ENCODE results near the gene PRKCH.

GRCh38 chr14:61569308-61569707 lies 247.9 kb downstream of the PRKCH start:
- TF ChIP-seq POLR2A (IDR thresholded peaks at IDR 0.05; ENCODE audit: low read depth, low read length), result no peak
- no peak for TF ChIP-seq TARDBP (IDR thresholded peaks at IDR 0.05; ENCODE audit: borderline replicate concordance)
- no peak for TF ChIP-seq CHD2 (IDR thresholded peaks at IDR 0.05; ENCODE audit: borderline replicate concordance, low read depth, low read length)
- TF ChIP-seq, protein P1, sequence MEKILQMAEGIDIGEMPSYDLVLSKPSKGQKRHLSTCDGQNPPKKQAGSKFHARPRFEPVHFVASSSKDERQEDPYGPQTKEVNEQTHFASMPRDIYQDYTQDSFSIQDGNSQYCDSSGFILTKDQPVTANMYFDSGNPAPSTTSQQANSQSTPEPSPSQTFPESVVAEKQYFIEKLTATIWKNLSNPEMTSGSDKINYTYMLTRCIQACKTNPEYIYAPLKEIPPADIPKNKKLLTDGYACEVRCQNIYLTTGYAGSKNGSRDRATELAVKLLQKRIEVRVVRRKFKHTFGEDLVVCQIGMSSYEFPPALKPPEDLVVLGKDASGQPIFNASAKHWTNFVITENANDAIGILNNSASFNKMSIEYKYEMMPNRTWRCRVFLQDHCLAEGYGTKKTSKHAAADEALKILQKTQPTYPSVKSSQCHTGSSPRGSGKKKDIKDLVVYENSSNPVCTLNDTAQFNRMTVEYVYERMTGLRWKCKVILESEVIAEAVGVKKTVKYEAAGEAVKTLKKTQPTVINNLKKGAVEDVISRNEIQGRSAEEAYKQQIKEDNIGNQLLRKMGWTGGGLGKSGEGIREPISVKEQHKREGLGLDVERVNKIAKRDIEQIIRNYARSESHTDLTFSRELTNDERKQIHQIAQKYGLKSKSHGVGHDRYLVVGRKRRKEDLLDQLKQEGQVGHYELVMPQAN (conservative IDR thresholded peaks at IDR 0.05), result no peak
- TF ChIP-seq, protein P2, sequence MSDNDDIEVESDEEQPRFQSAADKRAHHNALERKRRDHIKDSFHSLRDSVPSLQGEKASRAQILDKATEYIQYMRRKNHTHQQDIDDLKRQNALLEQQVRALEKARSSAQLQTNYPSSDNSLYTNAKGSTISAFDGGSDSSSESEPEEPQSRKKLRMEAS (IDR thresholded peaks at IDR 0.05; ENCODE audit: low read depth, low read length), result no peak
- no peak for TF ChIP-seq ZNF274 (IDR thresholded peaks at IDR 0.05; ENCODE audit: insufficient read depth, insufficient read length)
- TF ChIP-seq CREB1 (IDR thresholded peaks at IDR 0.05; ENCODE audit: low read depth), result no peak
- no peak for TF ChIP-seq EGR1 (IDR thresholded peaks at IDR 0.05; ENCODE audit: borderline replicate concordance in 1 of 2, low read depth in 2 of 2, low read length in 2 of 2)
- no peak for TF ChIP-seq EZH2 (IDR thresholded peaks at IDR 0.05; ENCODE audit: borderline replicate concordance, control insufficient read depth, low read depth, low read length)
- TF ChIP-seq JUNB (IDR thresholded peaks at IDR 0.05), result no peak
- TF ChIP-seq CEBPB (IDR thresholded peaks at IDR 0.05; ENCODE audit: borderline replicate concordance in 1 of 2, low read depth in 2 of 2, low read length in 2 of 2), result no peak
- no peak for TF ChIP-seq BRCA1 (IDR thresholded peaks at IDR 0.05; ENCODE audit: low read depth, low read length)
- TF ChIP-seq HDAC2 (IDR thresholded peaks at IDR 0.05), result no peak
- TF ChIP-seq NFIC (IDR thresholded peaks at IDR 0.05; ENCODE audit: low read depth, low read length), result no peak

Measured in GM12878 (cell line).